Measurements from ENCODE around the gene NWD2. TPM values are rescaled to one million over a fixed set of nuclear protein-coding genes. Genes with fewer than 3 reads are reported as not detected.
A peak's percentile ranks its signal among the peaks of the same experiment; 100 is the strongest.

Gene NWD2
- polyA plus RNA-seq, 1 donor (not counting 4 experiments of a cell fraction or from before 2014, with no cell fraction given): 0.10 TPM

DNA sequence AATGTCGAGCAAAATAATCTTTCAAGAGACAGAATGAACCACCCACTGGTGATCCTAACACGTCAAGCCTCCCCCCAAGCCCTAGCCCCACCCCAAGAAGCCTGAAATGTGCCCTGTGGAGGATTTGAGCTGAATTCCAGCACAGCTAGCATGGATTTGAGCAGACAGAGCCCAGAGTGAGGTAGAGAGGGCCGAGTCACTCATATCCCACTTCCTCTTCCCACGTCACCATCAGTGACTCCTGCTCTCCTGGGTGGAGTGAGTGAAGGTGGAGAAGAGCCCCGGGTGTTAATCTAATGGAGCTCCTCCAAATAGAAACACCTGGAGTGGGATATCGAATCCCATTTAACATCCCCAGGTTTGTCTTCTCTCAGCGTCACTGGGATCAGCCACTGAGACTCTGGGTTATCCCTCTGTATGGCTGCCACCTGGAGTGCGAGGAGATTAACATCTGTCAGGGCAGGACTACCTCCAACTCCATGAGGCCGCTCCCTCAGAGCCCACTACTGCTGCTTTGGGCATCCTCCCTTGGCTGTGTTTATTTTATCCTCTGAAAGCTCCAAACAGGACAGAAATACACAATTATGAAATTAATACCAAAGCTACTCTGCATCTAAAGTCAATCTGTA, 136.6 kb downstream of the NWD2 start:
- Histone ChIP-seq H3K4me2 (ENCODE audit: control insufficient read depth, extremely low read depth, insufficient read depth, low read depth, low read length) (no peak overlapping the region), H3K9me1 (ENCODE audit: control insufficient read depth, extremely low read depth, insufficient read depth, low read length) (no peaks in the 10 kb centered on the region), H4K20me1 (ENCODE audit: control insufficient read depth, extremely low read depth, insufficient read depth, low read length) (no peaks in the 10 kb centered on the region), H3K79me2 (ENCODE audit: control insufficient read depth, insufficient read depth, low read length) (no peaks in the 10 kb centered on the region), H3K4me1 (ENCODE audit: control insufficient read depth, extremely low read depth, insufficient read depth, low read length) (no peaks in the 10 kb centered on the region), H3K27ac (ENCODE audit: control insufficient read depth, insufficient read depth, low read length) (no peak overlapping the region), H3K9me3 (ENCODE audit: control insufficient read depth, low read depth, low read length) (no peaks in the 10 kb centered on the region), H2AFZ (ENCODE audit: control insufficient read depth, low read length) (no peak overlapping the region), H3K36me3 (ENCODE audit: control insufficient read depth in 2 of 2, extremely low read depth in 1 of 2, insufficient read depth in 2 of 2, low read length in 2 of 2) (no peaks in the 10 kb centered on the region), H3K9ac (ENCODE audit: control insufficient read depth, extremely low read depth, insufficient read depth, low read length) (no peak overlapping the region), H3K4me3 (ENCODE audit: control insufficient read depth in 2 of 3, extremely low read depth in 1 of 3, insufficient read depth in 2 of 3, low read depth in 1 of 3, low read length in 3 of 3) (no peak overlapping the region), H3K27me3 (ENCODE audit: control insufficient read depth, extremely low read depth, insufficient read depth, low read length) (no peaks in the 10 kb centered on the region)
- FAIRE-seq (no peak), DNase-seq (ENCODE audit: low read depth, low spot score) (no peak)
- dilution Hi-C loops (cut with MboI; ENCODE audit: extremely low pct_ligation_motif_present, low sequenced_read_pairs): no loop called here
- TF ChIP-seq EZH2 (IDR thresholded peaks at IDR 0.05; ENCODE audit: low read length) (no peak), CTCF (optimal IDR thresholded peaks at IDR 0.05 in 1 of 3, IDR thresholded peaks at IDR 0.05 in 1 of 3, conservative IDR thresholded peaks at IDR 0.05 in 1 of 3; ENCODE audit: extremely low read depth in 1 of 3, insufficient read depth in 2 of 3, low read length in 3 of 3) (no peak)

DNA sequence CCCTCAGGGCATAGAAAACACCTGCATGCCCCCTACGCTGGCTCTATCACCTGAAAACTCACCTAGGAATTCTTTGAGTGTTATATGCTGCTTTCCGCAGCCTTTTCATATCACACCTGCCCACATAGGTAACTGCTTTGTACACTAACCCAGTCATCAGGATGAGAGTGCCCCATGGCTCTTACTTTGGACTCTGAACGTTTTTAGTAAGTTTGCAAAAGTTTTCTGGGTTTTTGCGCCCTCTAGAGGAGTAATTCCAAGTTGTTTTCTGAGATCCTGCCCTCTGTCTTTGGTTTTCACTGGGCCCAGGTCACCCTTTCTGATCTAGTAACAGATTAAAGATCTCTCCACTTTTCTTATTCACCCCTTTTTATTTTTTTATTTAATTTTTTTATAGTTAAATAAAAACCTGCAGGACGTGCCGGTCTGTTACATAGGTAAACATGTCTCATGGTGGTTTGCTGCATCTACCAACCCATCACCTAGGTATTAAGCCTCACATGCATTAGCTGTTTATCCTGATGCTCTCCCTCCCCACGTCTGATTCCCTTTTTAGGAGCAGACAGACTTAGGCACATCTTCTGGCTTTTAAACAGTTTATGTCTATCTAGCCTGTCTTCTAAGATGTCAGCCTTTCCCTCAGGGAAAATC, 139.2 kb downstream of the NWD2 start:
- dilution Hi-C loops (cut with MboI; ENCODE audit: extremely low pct_ligation_motif_present, low sequenced_read_pairs): no loop called here
- no peak overlapping the region for H3K4me3 ChIP-seq (ENCODE audit: control insufficient read depth in 2 of 3, extremely low read depth in 1 of 3, insufficient read depth in 2 of 3, low read depth in 1 of 3, low read length in 3 of 3)
- no peaks in the 10 kb centered on the region for H3K36me3 ChIP-seq (ENCODE audit: control insufficient read depth in 2 of 2, extremely low read depth in 1 of 2, insufficient read depth in 2 of 2, low read length in 2 of 2)
- no peaks in the 10 kb centered on the region for H4K20me1 ChIP-seq (ENCODE audit: control insufficient read depth, extremely low read depth, insufficient read depth, low read length)
- no peak overlapping the region for H3K27ac ChIP-seq (ENCODE audit: control insufficient read depth, insufficient read depth, low read length)
- no peaks in the 10 kb centered on the region for H3K4me1 ChIP-seq (ENCODE audit: control insufficient read depth, extremely low read depth, insufficient read depth, low read length)
- no peaks in the 10 kb centered on the region for H3K9me1 ChIP-seq (ENCODE audit: control insufficient read depth, extremely low read depth, insufficient read depth, low read length)
- H3K79me2 ChIP-seq (ENCODE audit: control insufficient read depth, insufficient read depth, low read length): no peaks in the 10 kb centered on the region
- H3K9me3 ChIP-seq (ENCODE audit: control insufficient read depth, low read depth, low read length): no peaks in the 10 kb centered on the region
- no peak overlapping the region for H3K4me2 ChIP-seq (ENCODE audit: control insufficient read depth, extremely low read depth, insufficient read depth, low read depth, low read length)
- no peak overlapping the region for H3K9ac ChIP-seq (ENCODE audit: control insufficient read depth, extremely low read depth, insufficient read depth, low read length)
- TF ChIP-seq CTCF (optimal IDR thresholded peaks at IDR 0.05 in 1 of 3, IDR thresholded peaks at IDR 0.05 in 1 of 3, conservative IDR thresholded peaks at IDR 0.05 in 1 of 3; ENCODE audit: extremely low read depth in 1 of 3, insufficient read depth in 2 of 3, low read length in 3 of 3) (peak; percentile 29 to 68 (median 59)), EZH2 (IDR thresholded peaks at IDR 0.05; ENCODE audit: low read length) (no peak)
- no peak overlapping the region for H2AFZ ChIP-seq (ENCODE audit: control insufficient read depth, low read length)
- no peak for DNase-seq (ENCODE audit: low read depth, low spot score)
- no peaks in the 10 kb centered on the region for H3K27me3 ChIP-seq (ENCODE audit: control insufficient read depth, extremely low read depth, insufficient read depth, low read length)
- peak; percentile 52 for FAIRE-seq

Data from keratinocyte (primary cell).